GM12865 (cell line): ENCODE results near the gene RNF130.

Source experiments
- DNase-seq: peaks from one replicate; pipeline ENCODE4 v3.0.0; 2010; ENCODE audit warnings: low read depth
- H3K4me3 ChIP-seq: 2 replicates; pipeline ENCODE4 v1.5.1; 2011; ENCODE audit warnings: mild to moderate bottlenecking, low read depth, low read length, control low read depth
- TF ChIP-seq, protein P1 (sequence below): IDR thresholded peaks from 2 replicates; pipeline ENCODE4 v1.5.1; 2011; ENCODE audit warnings: low read length, control low read depth, low read depth, inconsistent platforms; ENCODE audit not compliant: insufficient read depth; ENCODE audit errors: missing control alignments

Gene RNF130

DNA sequence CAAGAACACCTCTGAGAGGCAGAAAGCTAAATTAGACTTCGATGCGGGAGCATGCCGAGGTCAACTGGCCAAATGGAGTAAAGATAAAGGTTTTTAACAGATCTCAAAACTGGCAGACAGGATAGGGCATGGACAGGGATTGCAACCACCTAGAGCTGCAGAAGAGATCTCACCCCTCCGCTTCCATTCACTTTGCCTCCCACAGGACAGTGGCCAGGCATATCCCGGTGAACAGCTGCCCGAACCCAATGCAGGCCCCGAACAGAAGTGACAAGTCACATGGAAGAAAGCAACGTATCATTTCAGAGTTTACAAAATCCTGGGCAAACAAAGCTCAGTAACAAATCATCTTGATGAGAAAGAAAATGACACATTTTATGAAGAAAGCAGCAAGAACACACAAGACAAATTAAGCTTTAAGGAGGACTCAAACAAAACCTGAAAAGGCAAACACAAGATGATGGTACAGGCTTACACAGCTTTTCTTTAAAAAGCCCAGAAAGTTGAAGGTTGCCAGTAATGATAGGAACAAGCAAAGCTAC is 18.4 kb downstream of the RNF130 start:
- H3K4me3 ChIP-seq, result no peak overlapping the region
- DNase-seq, result no peak
- TF ChIP-seq, protein P1, sequence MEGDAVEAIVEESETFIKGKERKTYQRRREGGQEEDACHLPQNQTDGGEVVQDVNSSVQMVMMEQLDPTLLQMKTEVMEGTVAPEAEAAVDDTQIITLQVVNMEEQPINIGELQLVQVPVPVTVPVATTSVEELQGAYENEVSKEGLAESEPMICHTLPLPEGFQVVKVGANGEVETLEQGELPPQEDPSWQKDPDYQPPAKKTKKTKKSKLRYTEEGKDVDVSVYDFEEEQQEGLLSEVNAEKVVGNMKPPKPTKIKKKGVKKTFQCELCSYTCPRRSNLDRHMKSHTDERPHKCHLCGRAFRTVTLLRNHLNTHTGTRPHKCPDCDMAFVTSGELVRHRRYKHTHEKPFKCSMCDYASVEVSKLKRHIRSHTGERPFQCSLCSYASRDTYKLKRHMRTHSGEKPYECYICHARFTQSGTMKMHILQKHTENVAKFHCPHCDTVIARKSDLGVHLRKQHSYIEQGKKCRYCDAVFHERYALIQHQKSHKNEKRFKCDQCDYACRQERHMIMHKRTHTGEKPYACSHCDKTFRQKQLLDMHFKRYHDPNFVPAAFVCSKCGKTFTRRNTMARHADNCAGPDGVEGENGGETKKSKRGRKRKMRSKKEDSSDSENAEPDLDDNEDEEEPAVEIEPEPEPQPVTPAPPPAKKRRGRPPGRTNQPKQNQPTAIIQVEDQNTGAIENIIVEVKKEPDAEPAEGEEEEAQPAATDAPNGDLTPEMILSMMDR, result no peak

DNA sequence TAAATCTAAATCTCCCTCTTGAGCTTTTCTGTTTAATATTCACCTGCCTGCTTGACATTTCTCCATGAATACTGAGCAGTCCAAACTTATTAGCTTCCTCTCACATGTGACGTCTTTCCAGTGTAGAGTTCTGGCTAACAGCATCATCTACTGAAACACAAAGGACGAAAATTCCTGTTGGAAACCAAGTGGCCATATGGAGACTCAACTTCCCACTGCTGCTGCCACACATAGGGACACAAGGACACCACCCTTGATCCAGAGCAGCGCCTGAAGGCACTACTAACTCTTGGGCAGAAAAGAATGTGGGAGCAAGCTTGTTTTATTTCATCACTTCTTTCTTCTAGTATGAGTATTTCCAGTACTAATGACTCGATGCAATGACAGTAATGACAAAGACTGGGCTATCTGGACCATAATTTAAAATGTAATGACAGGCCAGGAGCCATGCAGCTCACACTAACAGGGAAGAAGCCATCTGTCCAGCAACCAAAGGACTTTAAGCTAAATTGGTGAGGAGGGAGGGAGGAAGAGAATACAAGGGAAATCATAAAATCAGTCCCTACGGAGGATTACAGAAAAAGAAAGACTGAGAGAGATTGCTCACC is 19.2 kb downstream of the RNF130 start:
- TF ChIP-seq, protein P1, result no peak
- no peak for DNase-seq
- no peak overlapping the region for H3K4me3 ChIP-seq

GRCh38 chr5:180050121-180050940 is 21.2 kb downstream of the RNF130 start:
- no peak overlapping the region for H3K4me3 ChIP-seq
- no peak for DNase-seq
- TF ChIP-seq, protein P1, result no peak

DNA sequence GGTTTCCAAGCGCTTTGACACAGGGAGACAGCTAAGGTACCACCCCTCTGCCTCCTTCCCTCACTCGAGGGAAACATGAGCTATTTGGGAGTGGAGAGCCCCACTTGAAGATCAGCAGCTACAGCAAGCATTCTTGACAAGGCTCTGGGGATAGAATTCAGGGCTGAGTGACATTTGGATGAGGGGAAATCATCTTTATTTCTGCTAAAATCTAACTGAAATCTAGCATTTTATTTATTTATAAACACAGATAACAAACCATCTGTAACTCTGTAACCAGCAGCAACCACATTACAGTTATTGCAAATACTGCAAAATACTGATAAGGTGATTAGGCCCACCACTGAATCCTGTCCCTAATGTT is 22.4 kb downstream of the RNF130 start:
- no peak for DNase-seq
- TF ChIP-seq, protein P1, result no peak

GRCh38 chr5:180047667-180048066 is 23.9 kb downstream of the RNF130 start:
- TF ChIP-seq, protein P1, result no peak
- DNase-seq, result no peak
- H3K4me3 ChIP-seq, result no peak overlapping the region

More for the DNA sequence above, 22.4 kb downstream of the RNF130 start:
- no peak overlapping the region for H3K4me3 ChIP-seq

DNA sequence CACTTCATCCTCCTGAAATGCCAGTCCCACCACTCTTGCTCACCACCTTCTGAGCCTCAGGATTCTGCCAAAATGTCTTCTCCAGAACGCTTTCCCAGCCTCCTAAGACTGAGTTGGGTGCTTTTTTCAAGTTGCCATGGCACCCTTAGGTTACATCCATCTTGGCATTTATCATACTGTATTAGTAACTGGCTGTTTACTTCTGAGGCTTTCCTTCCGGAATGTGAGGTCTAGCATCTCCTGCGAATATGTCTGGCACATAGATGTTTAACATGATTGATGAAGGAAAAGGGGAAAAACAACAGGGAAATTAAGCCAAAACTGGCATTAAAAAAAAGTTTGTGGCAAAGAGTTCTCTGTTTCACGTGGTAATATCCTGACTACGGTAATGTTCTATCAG is 24.9 kb downstream of the RNF130 start:
- H3K4me3 ChIP-seq, result no peak overlapping the region
- DNase-seq, result no peak
- TF ChIP-seq, protein P1, result no peak
